Activated CD8-positive, alpha-beta memory T cell treated with anti-CD3 and anti-CD28 coated beads, Interleukin-2, amount 10 ng/mL, durations not matched to agents 7 days and 5 days (primary cell): ENCODE results near the gene FRMD4A. TPM values are rescaled to one million over a fixed set of nuclear protein-coding genes. Genes with fewer than 3 reads are reported as not detected.

ENCODE experiments used
- ATAC-seq: fragments of 150-1000 bp; cut with Tn5 transposase; one replicate; pipeline ENCODE4 v1.10.0; 2021; ENCODE audit warnings: moderate library complexity
- CTCF ChIA-PET: fragments of 350-600 bp; sonication (Branson Sonifier 250); formaldehyde crosslinking; loops from one replicate; lab custom pipeline; 2021; ENCODE audit warnings: antibody characterized with exemption; lab: Charles Lee
- DNase-seq: peaks from one replicate; pipeline ENCODE4 v3.0.0-alpha.2; 2020
- H3K27ac Mint-ChIP-seq: one replicate; pipeline ENCODE4 v1.8.0; 2021; ENCODE audit warnings: mild to moderate bottlenecking, mixed read lengths
- H3K27me3 Mint-ChIP-seq: one replicate; pipeline ENCODE4 v1.8.0; 2021; ENCODE audit warnings: mixed read lengths
- H3K36me3 Mint-ChIP-seq: one replicate; pipeline ENCODE4 v1.8.0; 2021; ENCODE audit warnings: mild to moderate bottlenecking, mixed read lengths
- H3K4me1 Mint-ChIP-seq: one replicate; pipeline ENCODE4 v1.8.0; 2021; ENCODE audit warnings: mixed read lengths
- H3K4me3 Mint-ChIP-seq: one replicate; pipeline ENCODE4 v1.8.0; 2021; ENCODE audit warnings: mild to moderate bottlenecking, moderate library complexity, mixed read lengths
- H3K9me3 Mint-ChIP-seq: one replicate; pipeline ENCODE4 v1.8.0; 2022; ENCODE audit warnings: low read depth, mixed read lengths
- total RNA-seq, 2 experiments: library from RNA; stranded (reverse); gene quantifications; one replicate each; pipeline ENCODE4 v1.2.3, GENCODE V29; 2021

The FRMD4A gene
- 1 to 10 TPM in 1 of 2 experiments, under 1 TPM in 1; 0.09 to 1.2 TPM for total RNA-seq

- CTCF ChIA-PET = no interaction called here
Observed at GRCh38 chr10:14330388-14331061, at the start of gene FRMD4A. TSS of gene FRMD4A (minus strand) at chr10:14330924.

DNA sequence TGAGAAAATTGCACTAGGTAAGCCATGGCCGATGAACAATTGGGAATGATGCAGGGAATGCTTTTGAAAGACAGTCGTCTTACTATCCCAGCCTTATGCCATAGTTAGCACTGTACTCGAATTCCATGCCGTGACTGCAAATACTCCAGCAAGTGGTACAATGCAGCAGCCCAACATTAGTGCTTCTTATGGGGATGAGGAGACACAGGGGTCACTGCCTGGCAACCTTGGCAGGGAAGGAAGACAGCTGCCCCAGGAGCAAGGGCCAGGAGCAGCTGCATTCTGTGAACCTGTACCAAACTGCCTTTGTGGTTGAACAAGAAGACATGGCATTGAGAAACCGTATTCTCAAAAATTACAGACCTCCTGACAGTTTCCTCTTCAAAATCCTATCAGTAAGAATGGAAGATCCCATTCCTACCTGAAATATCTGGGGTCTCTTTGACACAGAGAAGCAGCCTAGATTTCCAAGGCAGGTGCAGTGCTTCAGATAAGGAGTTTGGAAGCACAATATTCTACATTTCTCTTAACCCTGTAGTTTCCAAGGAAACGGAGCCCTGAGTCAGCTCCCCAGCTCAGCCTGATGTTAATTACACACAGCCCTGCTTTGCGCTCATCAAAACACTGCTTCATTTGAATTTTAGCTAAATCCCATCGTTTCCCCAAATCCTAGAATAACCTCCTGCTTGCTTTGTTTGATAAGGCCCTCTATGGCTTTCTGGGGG is 49.0 kb upstream of the FRMD4A start:
- CTCF ChIA-PET = no interaction called here
- no peaks in the 10 kb centered on the region for H3K36me3 Mint-ChIP-seq

More at GRCh38 chr10:14330388-14331061, at the start of gene FRMD4A:
- no peak for ATAC-seq
- Mint-ChIP-seq H3K27ac (no peak within 1 kb of the TSS), H3K36me3 (no peaks in the 10 kb centered on the region), H3K9me3 (no peaks in the 10 kb centered on the region), H3K4me3 (no peak within 1 kb of the TSS), H3K27me3 (peaks cover 36% of the 10 kb centered on the region), H3K4me1 (no peaks in the 10 kb centered on the region)
- DNase-seq = no peak

GRCh38 chr10:14378387-14378960 is 47.8 kb upstream of the FRMD4A start:
- no peak overlapping the region for H3K4me3 Mint-ChIP-seq
- ATAC-seq = no peak
- H3K27ac Mint-ChIP-seq = no peak overlapping the region
- no peak for DNase-seq
- no peaks in the 10 kb centered on the region for H3K36me3 Mint-ChIP-seq
- no peaks in the 10 kb centered on the region for H3K9me3 Mint-ChIP-seq
- peaks cover 2% of the 10 kb centered on the region for H3K4me1 Mint-ChIP-seq
- peaks cover 47% of the 10 kb centered on the region for H3K27me3 Mint-ChIP-seq
- CTCF ChIA-PET = no interaction called here

More for the DNA sequence above, 49.0 kb upstream of the FRMD4A start:
- Mint-ChIP-seq H3K27ac (no peak overlapping the region), H3K27me3 (peaks cover 52% of the 10 kb centered on the region), H3K9me3 (no peaks in the 10 kb centered on the region), H3K4me3 (no peak overlapping the region), H3K4me1 (peaks cover 2% of the 10 kb centered on the region)
- ATAC-seq (no peak), DNase-seq (no peak)

DNA sequence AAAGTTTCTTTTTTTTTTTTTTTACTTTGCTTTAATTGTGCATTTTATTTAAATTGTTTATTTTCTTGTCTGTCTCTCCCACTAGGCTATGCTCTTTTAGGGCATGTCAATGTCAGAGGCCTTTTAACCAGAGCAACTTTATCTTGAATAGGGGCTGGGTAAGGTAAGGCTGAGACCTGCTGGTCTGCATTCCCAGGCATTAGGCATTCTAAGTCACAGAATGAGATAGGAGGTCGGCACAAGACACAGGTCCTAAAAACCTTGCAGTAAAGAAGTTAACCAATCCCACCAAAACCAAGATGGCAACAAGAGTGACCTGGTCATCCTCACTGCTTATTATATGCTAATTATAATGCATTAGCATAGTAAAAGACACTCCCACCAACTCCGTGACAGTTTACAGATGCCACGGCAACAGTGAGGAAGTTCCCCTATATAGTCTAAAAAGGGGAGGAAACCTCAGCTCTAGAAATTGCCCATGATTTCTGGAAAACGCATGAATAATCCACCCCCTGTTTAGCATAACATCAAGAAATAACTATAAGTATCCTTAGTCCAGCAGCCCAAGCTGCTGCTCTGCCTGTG is 47.0 kb upstream of the FRMD4A start:
- H3K27me3 Mint-ChIP-seq = peaks cover 47% of the 10 kb centered on the region
- H3K4me1 Mint-ChIP-seq = peaks cover 2% of the 10 kb centered on the region
- no peak for ATAC-seq
- DNase-seq = no peak
- no peak overlapping the region for H3K4me3 Mint-ChIP-seq
- CTCF ChIA-PET = no interaction called here
- no peaks in the 10 kb centered on the region for H3K36me3 Mint-ChIP-seq
- H3K27ac Mint-ChIP-seq = no peak overlapping the region
- no peaks in the 10 kb centered on the region for H3K9me3 Mint-ChIP-seq

- Mint-ChIP-seq H3K27me3 (peaks cover 41% of the 10 kb centered on the region), H3K36me3 (no peaks in the 10 kb centered on the region), H3K27ac (no peak overlapping the region), H3K4me1 (no peaks in the 10 kb centered on the region), H3K4me3 (no peak overlapping the region), H3K9me3 (no peaks in the 10 kb centered on the region)
- ATAC-seq (no peak), DNase-seq (no peak)
- CTCF ChIA-PET = no interaction called here
Observed at GRCh38 chr10:14374745-14375445, 44.2 kb upstream of the FRMD4A start.

DNA sequence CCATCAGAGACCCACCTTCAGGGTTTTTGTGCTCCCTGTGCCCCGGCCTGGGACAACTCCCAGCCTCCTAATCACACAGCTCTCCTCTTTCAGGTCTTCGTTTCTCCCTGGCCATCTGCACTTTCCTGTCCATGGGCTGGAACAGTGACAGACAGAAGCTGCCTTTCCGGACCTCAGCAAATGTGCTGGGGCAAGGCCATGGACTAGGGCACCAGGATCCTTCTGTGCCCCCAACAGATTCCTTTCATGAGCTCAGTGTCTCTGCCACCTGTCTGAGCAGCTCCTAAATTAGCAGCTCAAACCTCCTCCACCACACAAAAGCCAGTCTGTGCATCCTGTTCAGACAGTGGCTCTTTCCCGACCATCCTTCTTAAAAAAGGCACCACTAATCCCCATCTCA is 41.9 kb upstream of the FRMD4A start:
- CTCF ChIA-PET = no interaction called here
- no peak for DNase-seq
- H3K36me3 Mint-ChIP-seq = no peaks in the 10 kb centered on the region
- no peak for ATAC-seq
- no peaks in the 10 kb centered on the region for H3K9me3 Mint-ChIP-seq
- H3K27ac Mint-ChIP-seq = no peak overlapping the region
- no peaks in the 10 kb centered on the region for H3K4me1 Mint-ChIP-seq
- H3K27me3 Mint-ChIP-seq = peaks cover 38% of the 10 kb centered on the region
- H3K4me3 Mint-ChIP-seq = no peak overlapping the region

DNA sequence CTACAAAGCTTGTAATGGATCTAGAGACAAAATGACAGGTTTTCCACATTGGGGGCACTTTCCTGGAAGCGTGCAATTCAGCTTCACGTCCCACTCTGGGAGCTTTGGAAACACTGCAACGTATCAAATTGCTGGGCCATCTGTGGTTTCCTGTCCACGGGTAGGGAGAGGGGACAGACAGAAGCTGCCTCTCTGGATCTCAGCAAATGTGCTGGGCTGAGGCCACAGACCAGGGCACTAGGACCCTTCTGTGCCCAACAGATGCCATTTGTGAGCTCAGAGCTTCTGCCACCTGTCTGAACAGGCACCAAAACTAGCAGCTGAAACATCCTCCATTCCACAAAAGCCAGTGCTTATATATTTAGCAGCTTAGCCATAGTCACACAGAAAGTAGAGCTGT is 40.9 kb upstream of the FRMD4A start:
- no peak for ATAC-seq
- Mint-ChIP-seq H3K4me1 (no peaks in the 10 kb centered on the region), H3K9me3 (no peaks in the 10 kb centered on the region), H3K36me3 (no peaks in the 10 kb centered on the region), H3K27ac (no peak overlapping the region), H3K4me3 (no peak overlapping the region), H3K27me3 (peaks cover 38% of the 10 kb centered on the region)
- CTCF ChIA-PET = no interaction called here
- no peak for DNase-seq

DNA sequence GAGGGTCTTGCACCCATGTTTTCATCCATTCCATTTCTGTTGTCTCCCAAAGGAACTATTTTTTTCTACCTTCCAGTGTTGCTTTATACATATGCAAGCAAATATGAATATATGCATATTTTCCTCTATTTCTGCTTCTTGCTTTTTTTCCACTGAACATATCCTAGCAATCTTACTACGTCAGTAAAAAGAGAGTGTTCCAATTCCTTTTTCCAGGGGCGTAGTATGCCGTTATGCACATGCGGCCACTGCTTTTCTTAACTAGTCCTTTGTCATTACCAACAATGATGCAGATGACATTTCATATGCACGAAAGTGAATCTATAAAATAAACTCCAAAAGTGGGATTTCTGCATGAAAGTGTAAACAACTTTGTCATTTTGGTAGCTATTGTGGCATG is 40.2 kb upstream of the FRMD4A start:
- H3K4me3 Mint-ChIP-seq = no peak overlapping the region

GRCh38 chr10:14369906-14370305 is 39.2 kb upstream of the FRMD4A start:
- DNase-seq (no peak), ATAC-seq (no peak)
- Mint-ChIP-seq H3K27ac (no peak overlapping the region), H3K36me3 (no peaks in the 10 kb centered on the region), H3K27me3 (peaks cover 30% of the 10 kb centered on the region), H3K4me3 (no peak overlapping the region), H3K4me1 (no peaks in the 10 kb centered on the region), H3K9me3 (no peaks in the 10 kb centered on the region)
- CTCF ChIA-PET = no interaction called here

More for the DNA sequence above, 40.2 kb upstream of the FRMD4A start:
- Mint-ChIP-seq H3K27me3 (peaks cover 35% of the 10 kb centered on the region), H3K27ac (no peak overlapping the region), H3K9me3 (no peaks in the 10 kb centered on the region), H3K4me1 (no peaks in the 10 kb centered on the region), H3K36me3 (no peaks in the 10 kb centered on the region)
- no peak for DNase-seq
- no peak for ATAC-seq
- CTCF ChIA-PET = interaction anchor here (0.6 kb wide), 1 partner anchor 47 kb away, joined by 3 read pairs; no protein-coding TSS in a partner anchor

DNA sequence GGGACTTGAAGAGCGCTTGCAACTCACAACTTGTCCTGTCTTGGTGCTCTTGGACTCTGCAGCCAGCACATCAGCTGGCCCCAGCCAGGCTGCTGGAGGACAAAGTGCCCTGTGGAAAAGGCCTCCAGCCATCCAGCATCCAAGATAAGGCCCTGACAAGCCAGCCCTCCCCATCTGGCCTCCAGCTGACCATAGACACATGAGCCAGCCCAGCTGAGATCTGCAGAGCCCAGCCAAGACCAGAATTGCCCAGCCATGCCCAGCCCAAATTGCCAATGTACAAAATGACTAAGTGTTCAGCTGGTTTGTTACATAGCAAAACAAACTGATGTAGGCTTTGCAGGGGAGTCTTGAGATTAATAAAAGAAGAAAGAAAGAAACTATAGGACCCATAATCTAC is 36.0 kb upstream of the FRMD4A start:
- CTCF ChIA-PET = no interaction called here

GRCh38 chr10:14365266-14365665 is 34.5 kb upstream of the FRMD4A start:
- DNase-seq = no peak
- peaks cover 28% of the 10 kb centered on the region for H3K27me3 Mint-ChIP-seq
- CTCF ChIA-PET = no interaction called here

More for the DNA sequence above, 36.0 kb upstream of the FRMD4A start:
- Mint-ChIP-seq H3K4me1 (no peaks in the 10 kb centered on the region), H3K27ac (no peak overlapping the region), H3K27me3 (peaks cover 22% of the 10 kb centered on the region), H3K4me3 (no peak overlapping the region), H3K9me3 (no peaks in the 10 kb centered on the region), H3K36me3 (no peaks in the 10 kb centered on the region)
- no peak for ATAC-seq
- no peak for DNase-seq

DNA sequence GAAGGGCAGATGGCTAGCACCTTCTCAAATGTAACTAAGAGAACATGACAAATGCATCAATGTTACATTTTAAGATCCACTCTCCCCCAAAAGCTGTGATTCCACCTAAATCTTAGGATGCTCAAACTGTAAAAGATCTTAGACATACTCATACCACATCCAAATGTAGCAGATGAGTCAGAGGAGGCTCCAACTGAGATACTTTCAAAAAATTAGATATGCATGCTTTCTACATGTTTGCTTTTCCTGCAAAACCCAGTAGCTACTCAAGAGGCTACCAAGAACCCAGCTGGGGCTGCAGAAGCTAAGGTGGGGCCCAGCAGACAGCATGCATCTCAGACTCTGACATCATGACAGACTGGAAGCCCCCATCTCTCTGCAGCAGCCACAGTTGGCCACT is 31.4 kb upstream of the FRMD4A start:
- ATAC-seq (no peak), DNase-seq (no peak)
- H3K4me1 Mint-ChIP-seq = no peaks in the 10 kb centered on the region
- H3K4me3 Mint-ChIP-seq = no peak overlapping the region
- no peaks in the 10 kb centered on the region for H3K9me3 Mint-ChIP-seq
- H3K27ac Mint-ChIP-seq = no peak overlapping the region
- H3K27me3 Mint-ChIP-seq = peaks cover 17% of the 10 kb centered on the region
- CTCF ChIA-PET = no interaction called here
- H3K36me3 Mint-ChIP-seq = no peaks in the 10 kb centered on the region

More at GRCh38 chr10:14365266-14365665, 34.5 kb upstream of the FRMD4A start:
- no peak overlapping the region for H3K27ac Mint-ChIP-seq
- no peaks in the 10 kb centered on the region for H3K9me3 Mint-ChIP-seq
- H3K4me1 Mint-ChIP-seq = no peaks in the 10 kb centered on the region
- H3K4me3 Mint-ChIP-seq = no peak overlapping the region
- H3K36me3 Mint-ChIP-seq = no peaks in the 10 kb centered on the region
- no peak for ATAC-seq

DNA sequence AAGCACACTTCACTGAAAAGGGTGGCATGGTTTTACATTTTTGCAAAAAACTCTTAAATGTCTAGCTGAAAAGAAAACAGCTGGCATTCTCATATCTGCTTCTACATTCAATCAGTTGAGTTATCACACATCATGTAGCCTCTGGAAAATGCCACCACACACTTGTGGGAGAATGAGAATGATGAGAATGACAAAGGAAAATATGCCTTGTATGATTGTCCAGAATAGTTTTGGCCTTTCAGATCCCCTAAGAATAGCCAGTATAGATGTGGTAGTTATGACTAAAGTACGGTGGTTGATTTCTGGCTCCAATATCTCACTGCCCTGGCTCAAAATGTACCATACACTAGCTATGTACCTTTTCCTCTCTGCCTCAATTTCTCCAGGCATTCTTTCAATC is 30.2 kb upstream of the FRMD4A start:
- CTCF ChIA-PET = no interaction called here

More for the DNA sequence above, 30.2 kb upstream of the FRMD4A start:
- H3K4me1 Mint-ChIP-seq = no peaks in the 10 kb centered on the region
- no peak for ATAC-seq
- no peak overlapping the region for H3K27ac Mint-ChIP-seq
- H3K27me3 Mint-ChIP-seq = peaks cover 24% of the 10 kb centered on the region
- no peak for DNase-seq
- H3K36me3 Mint-ChIP-seq = no peaks in the 10 kb centered on the region
- no peak overlapping the region for H3K4me3 Mint-ChIP-seq
- no peaks in the 10 kb centered on the region for H3K9me3 Mint-ChIP-seq
